Motor neuron (in vitro differentiated cells): ENCODE measurements around the gene INPP5A. TPM values are rescaled to one million over a fixed set of nuclear protein-coding genes. Genes with fewer than 3 reads are reported as not detected.
A peak's percentile ranks its signal among the peaks of the same experiment; 100 is the strongest.
"Not testable (repeated sequence)": the region's sequence is repeated elsewhere in the genome, so short reads cannot be mapped to it uniquely, and the experiment has no call there.

Experiments
- ATAC-seq, 8 experiments: fragments of 200-7000 bp; cut with Tn5 transposase; replicated peaks in 6 of 8; 2 replicates each; pipeline ENCODE4 v1.8.0; 2021; ENCODE audit warnings: mild to moderate bottlenecking in 8 of 8, moderate library complexity in 8 of 8
- H3K27ac ChIP-seq, 2 donors: fragments of 250-450 bp; sonication (Bioruptor Pico); 2 replicates each; pipeline ENCODE4 v1.9.0; 2021; ENCODE audit warnings: antibody characterized with exemption in 2 of 2, mild to moderate bottlenecking in 2 of 2, moderate library complexity in 1 of 2
- H3K4me1 ChIP-seq, 2 donors: fragments of 250-450 bp; sonication (Bioruptor Pico); replicated peaks in 1 of 2; 2 replicates each; pipeline ENCODE4 v1.6.1; 2021; ENCODE audit warnings: antibody characterized with exemption in 2 of 2, mild to moderate bottlenecking in 2 of 2, moderate library complexity in 1 of 2
- H3K4me3 ChIP-seq, 5 donors: fragments of 250-450 bp; sonication (Bioruptor Pico); 2 replicates each; pipeline ENCODE4 v1.9.0; 2021; ENCODE audit warnings: antibody characterized with exemption in 5 of 5, mild to moderate bottlenecking in 5 of 5, moderate library complexity in 4 of 5
- WGBS, 10 experiments: fragments of 450-650 bp; shearing (Covaris generic); methylation state at CpG; one replicate each; pipeline ENCODE4 v1.0.0; 2022; 5-methylcytosine and 5-hydroxymethylcytosine counted together
- in situ Hi-C, 9 experiments: fragments of 400-800 bp; cut with MboI; loops; one replicate each; pipeline ENCODE4 v1.15.0; 2021; ENCODE audit warnings: low sequenced_read_pairs in 9 of 9, low pct_unique_long_range_greater_than_20kb in 2 of 9; ENCODE audit not compliant: unreplicated experiment in 9 of 9
- total RNA-seq, 8 experiments: library from RNA; unstranded; fragments of 300-600 nt; gene quantifications; 2 replicates each; pipeline versions ENCODE4 v1.2.3 to v1.2.4, GENCODE V29; 2022

Gene INPP5A
- total RNA-seq, 8 experiments from 2014 or later, result 13.2 to 45.0 (median 17.9) TPM

DNA sequence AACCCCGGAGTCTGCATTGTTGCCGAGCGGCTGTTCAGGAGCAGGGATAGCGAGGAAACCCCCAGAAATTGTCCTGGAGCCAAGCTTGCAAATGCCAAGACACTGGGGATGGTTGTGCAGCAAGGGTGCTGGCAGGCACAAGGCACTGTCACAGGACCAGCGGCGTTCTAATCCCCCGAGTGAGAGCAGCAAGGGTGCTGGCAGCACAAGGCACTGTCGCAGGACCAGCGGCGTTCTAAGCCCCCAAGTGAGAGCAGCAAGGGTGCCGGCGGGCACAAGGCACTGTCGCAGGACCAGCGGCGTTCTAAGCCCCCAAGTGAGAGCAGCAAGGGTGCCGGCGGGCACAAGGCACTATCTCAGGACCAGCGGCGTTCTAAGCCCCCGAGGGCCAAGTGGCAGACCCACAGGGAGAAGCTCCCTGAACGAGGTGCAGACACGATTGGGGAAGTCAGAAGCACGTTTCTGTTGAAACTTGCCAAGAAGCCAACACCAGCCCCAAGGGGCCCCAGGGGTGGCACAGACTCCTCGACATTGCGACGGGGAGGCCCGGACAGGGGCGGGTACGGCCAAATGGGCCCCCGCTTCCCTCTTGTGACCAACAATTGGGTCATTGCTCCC, 40.4 kb upstream of the INPP5A start:
- 62 to 100% (median 90%) methylated on average over 1 to 9 of the region's 30 CpGs; no CpG with 5 or more reads in 4 of the 10 experiments for WGBS, 10 experiments
- peaks cover 16 to 25% of the 10 kb centered on the region in 2 donors for H3K4me1 ChIP-seq
- peak in 1 of 8 experiments; percentile 54 for ATAC-seq
- H3K4me3 ChIP-seq, result no peak overlapping the region
- no peak overlapping the region for H3K27ac ChIP-seq
- in situ Hi-C loops, result no loop called here

GRCh38 chr10:132497861-132498561, 39.6 kb upstream of the INPP5A start:
- in situ Hi-C loops, result no loop called here
- Histone ChIP-seq H3K27ac (no peak overlapping the region), H3K4me1 (peaks cover 11 to 18% of the 10 kb centered on the region in 2 donors), H3K4me3 (no peak overlapping the region)
- WGBS, 10 experiments, result 0 to 97% (median 71%) methylated on average over 2 to 6 of the region's 17 CpGs; no CpG with 5 or more reads in 5 of the 10 experiments
- ATAC-seq, result peak in 3 of 8 experiments; percentile 29 to 68 (median 52)

- no peak overlapping the region for H3K4me3 ChIP-seq
- in situ Hi-C loops, result no loop called here
- peaks cover 7 to 16% of the 10 kb centered on the region in 2 donors for H3K4me1 ChIP-seq
- no peak overlapping the region for H3K27ac ChIP-seq
- no peak for ATAC-seq
- WGBS, 10 experiments, result 20 to 100% (median 87%) methylated on average over 1 to 5 of the region's 15 CpGs; no CpG with 5 or more reads in 2 of the 10 experiments
Observed at GRCh38 chr10:132498562-132499366, 38.8 kb upstream of the INPP5A start.

GRCh38 chr10:132499367-132499685, 38.3 kb upstream of the INPP5A start:
- no peak overlapping the region for H3K27ac ChIP-seq
- WGBS, 10 experiments, result 72 to 100% (median 83%) methylated on average over 1 to 9 of the region's 10 CpGs; no CpG with 5 or more reads in 7 of the 10 experiments

DNA sequence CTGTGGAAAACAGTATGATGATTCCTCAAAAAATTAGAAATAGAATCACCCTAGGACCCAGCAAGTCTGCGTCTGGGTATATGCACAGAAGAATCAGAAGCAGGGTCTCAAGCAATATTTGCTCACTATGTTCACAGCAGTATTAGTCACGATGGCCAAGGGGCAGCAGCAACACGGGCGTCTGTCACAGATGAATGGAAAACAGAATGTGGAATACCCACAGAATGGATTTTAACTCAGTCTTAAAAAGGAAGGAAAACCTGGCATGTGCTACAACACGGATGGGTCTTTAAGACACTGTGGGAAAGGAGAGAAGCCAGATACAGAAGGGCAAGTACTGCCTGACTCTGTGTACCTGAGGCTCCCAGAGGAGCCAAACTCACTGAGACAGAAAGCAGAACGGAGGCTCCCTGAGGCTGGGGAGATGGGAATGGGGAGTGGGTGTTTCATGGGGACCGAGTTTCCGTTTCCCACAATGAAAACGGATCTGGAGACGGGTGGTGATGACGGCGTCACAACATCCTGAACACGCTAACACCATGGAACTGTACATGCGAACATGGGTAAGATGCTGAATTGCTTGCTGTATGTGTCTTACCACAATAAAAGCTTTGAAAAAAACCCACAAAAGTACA, 36.7 kb upstream of the INPP5A start:
- Histone ChIP-seq H3K4me3 (no peak overlapping the region), H3K27ac (no peak overlapping the region), H3K4me1 (peaks cover 5 to 7% of the 10 kb centered on the region in 2 donors)
- no peak for ATAC-seq
- 7 to 90% (median 72%) methylated on average over 2 to 11 of the region's 14 CpGs; no CpG with 5 or more reads in 1 of the 10 experiments for WGBS, 10 experiments
- in situ Hi-C loops, result no loop called here

More at GRCh38 chr10:132499367-132499685, 38.3 kb upstream of the INPP5A start:
- no peak overlapping the region for H3K4me3 ChIP-seq
- H3K4me1 ChIP-seq, result peaks cover 7 to 15% of the 10 kb centered on the region in 2 donors
- in situ Hi-C loops, result no loop called here
- ATAC-seq, result no peak

DNA sequence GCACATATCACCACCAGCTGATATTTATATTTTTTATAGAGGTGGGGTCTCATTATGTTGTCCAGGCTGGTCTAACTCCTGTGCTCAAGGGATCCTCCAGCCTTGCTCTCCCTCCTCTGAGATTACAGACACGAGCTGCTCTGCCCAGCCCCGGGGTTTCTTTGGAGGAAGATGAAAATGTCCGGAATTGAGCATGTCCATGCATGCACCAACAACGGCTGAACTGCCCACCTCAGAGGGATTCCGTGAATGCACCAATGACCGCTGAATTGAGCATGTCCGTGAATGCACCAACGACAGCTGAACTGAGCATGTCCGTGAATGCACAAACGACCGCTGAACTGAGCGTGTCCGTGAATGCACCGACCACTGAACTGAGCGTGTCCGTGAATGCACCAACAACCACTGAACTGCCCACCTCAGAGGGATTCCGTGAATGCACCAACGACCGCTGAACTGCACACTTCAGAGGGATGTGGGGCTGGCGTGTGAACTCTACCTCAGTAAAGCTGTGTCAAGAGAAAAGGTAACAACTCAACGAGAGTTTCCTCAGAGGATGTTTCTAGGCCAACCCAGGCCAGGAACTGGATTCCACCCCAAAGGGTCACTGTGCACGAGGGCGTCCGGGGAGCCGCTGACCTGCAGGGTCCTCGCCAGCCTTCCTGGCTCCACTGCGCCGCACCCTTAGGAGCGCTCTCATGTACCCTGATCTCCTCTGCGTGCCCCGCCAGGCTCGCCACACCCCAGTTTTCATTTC, 34.9 kb upstream of the INPP5A start:
- 30 to 96% (median 70%) methylated on average over 2 to 31 of the region's 32 CpGs; no CpG with 5 or more reads in 1 of the 10 experiments for WGBS, 10 experiments
- no peaks in the 10 kb centered on the region for H3K4me1 ChIP-seq
- ATAC-seq, result no peak
- in situ Hi-C loops, result no loop called here
- H3K4me3 ChIP-seq, result no peak overlapping the region
- no peak overlapping the region for H3K27ac ChIP-seq

DNA sequence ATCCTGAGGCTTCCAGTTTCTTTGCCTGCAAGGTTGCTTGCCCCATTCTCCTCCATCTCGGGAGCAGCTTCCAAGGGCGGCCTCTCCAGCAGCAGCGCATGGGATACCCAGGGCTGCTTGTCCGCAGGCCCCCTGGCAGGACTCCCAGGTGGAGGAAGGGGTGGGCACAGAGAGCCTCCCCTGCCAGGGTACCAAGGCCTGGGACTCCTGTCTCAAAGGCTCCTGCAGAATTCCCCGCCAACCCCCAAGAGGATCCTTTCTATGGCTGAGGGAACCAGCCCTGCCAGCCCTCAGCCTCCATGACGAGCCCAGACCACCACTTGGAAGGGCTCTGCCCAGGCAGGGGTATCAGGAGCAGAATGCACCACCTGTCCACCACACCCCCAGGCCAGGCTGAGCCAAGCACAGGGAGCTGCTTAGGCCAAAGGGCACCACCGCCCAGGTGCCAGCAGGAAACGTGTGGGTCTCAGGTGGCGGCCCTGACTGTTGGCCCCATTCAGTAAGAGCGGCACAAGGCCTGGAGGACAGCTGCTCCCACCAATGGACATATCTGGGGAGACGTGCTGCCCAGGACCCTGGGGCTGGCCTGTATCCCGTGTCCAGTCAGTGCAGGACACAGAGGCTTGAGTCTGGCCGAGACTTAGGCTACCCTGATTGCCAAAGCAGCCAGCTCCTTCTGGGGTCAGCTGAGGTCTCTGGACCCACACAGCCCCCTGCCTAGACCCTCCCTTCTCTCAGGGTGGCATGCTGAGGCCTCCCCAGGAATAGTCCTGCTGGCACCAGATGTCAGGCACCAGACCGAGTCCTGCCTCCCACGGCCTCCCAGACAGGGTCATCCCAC, 33.8 kb upstream of the INPP5A start:
- ATAC-seq, result no peak
- WGBS, 10 experiments, result 66 to 86% (median 80%) methylated on average over 1 to 5 of the region's 15 CpGs; no CpG with 5 or more reads in 6 of the 10 experiments
- H3K27ac ChIP-seq, result no peak overlapping the region
- H3K4me1 ChIP-seq, result peaks cover 2 to 6% of the 10 kb centered on the region in 2 donors
- in situ Hi-C loops, result no loop called here
- H3K4me3 ChIP-seq, result no peak overlapping the region

DNA sequence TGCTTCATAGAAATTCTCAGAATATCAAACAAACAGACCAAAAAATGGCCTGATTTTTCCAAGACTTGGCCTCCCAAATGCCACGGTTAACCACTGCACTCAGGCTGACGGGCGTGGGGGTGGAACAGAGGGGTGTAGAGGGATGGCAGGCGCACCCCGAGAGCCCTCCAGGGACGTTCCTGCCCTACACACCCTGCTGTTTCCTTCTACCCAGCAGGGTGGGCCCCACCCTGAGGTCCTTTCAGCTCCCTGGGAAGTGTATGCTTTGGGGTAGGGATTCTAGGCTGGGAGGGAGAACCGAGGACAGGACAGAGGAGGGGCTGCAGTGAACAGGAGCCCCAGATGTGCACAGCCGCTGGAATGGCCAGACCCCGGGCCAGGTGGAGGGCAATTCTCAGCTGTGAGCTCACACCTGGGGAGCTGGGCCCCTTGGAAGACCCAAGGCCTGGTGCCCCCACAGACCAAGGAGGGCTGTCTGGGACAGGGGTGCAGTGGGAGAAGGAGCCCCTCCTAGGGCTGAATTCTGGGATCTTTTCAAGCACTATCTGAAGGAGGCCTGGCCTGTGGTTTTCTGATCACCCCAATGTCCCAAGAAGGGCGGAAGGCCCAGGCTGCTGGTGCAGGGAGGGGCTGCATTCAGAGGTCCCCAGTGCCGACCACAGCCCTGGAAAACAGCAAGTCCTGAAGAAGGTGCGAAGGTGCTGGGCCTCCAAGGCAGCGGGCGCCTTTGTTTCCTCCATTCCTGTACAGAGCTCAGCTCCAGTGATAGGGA, 32.9 kb upstream of the INPP5A start:
- Histone ChIP-seq H3K4me3 (no peak overlapping the region), H3K4me1 (peaks cover 2 to 8% of the 10 kb centered on the region in 2 donors), H3K27ac (no peak overlapping the region)
- WGBS, 10 experiments, result 62 to 100% (median 92%) methylated on average over 1 to 6 of the region's 14 CpGs; no CpG with 5 or more reads in 5 of the 10 experiments
- no peak for ATAC-seq
- in situ Hi-C loops, result no loop called here

DNA sequence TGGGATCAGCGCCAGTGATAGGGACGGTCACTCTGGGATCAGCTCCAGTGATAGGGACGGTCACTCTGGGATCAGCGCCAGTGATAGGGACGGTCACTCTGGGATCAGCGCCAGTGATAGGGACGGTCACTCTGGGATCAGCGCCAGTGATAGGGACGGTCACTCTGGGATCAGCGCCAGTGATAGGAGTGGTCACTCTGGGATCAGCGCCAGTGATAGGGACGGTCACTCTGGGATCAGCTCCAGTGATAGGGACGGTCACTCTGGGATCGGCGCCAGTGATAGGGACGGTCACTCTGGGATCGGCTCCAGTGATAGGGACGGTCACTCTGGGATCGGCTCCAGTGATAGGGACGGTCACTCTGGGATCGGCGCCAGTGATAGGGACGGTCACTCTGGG, 32.0 kb upstream of the INPP5A start:
- in situ Hi-C loops, H3K4me3 ChIP-seq, H3K4me1 ChIP-seq, H3K27ac ChIP-seq, ATAC-seq: not testable (repeated sequence)
- 83% methylated on average over 5 of the region's 23 CpGs; no CpG with 5 or more reads in 9 of the 10 experiments for WGBS, 10 experiments

- in situ Hi-C loops, result no loop called here
- 7 to 84% (median 67%) methylated on average over 1 to 6 of the region's 11 CpGs; no CpG with 5 or more reads in 5 of the 10 experiments for WGBS, 10 experiments
- no peak overlapping the region for H3K4me3 ChIP-seq
- ATAC-seq, result peak in 2 of 8 experiments; percentile 41 to 58
- H3K4me1 ChIP-seq, result peaks cover 2 to 8% of the 10 kb centered on the region in 2 donors
- no peak overlapping the region for H3K27ac ChIP-seq
Observed at GRCh38 chr10:132506711-132507408, 30.7 kb upstream of the INPP5A start.
